Pancreas (tissue), 10 donors: ENCODE measurements around the gene KCMF1. TPM values are rescaled to one million over a fixed set of nuclear protein-coding genes. Genes with fewer than 3 reads are reported as not detected.

Source experiments
- ATAC-seq, 4 donors: fragments of 200-7000 bp; cut with Tn5 transposase; one replicate each; pipeline versions ENCODE4 v1.8.0 to v1.9.1; 2020; ENCODE audit warnings: mild to moderate bottlenecking in 4 of 4, moderate library complexity in 4 of 4
- DNase-seq, 6 donors: peaks; one replicate each; pipeline ENCODE4 v3.0.0-alpha.2; 2020
- FAIRE-seq: peaks from 2 replicates; lab custom pipeline; 2012; peaks lifted over from hg19 to GRCh38; lab: Jason Lieb, UNC
- H3K27ac ChIP-seq, 4 donors: fragments of 200-600 bp; sonication (generic); 1 replicate in 3 of 4; 2 replicates in 1 of 4; pipeline versions ENCODE4 v1.5.0 to v1.8.0; 2020
- H3K27me3 ChIP-seq, 4 donors: fragments of 200-600 bp; one replicate each; pipeline ENCODE4 v1.8.0; 2021
- H3K36me3 ChIP-seq, 3 donors: fragments of 200-600 bp; sonication (generic) in 1 of 3; one replicate each; pipeline versions ENCODE4 v1.5.0 to v1.8.0; 2020 to 2021
- H3K4me1 ChIP-seq, 3 donors: fragments of 200-600 bp; one replicate each; pipeline ENCODE4 v1.8.0; 2021
- H3K4me3 ChIP-seq, 4 donors: fragments of 200-600 bp; sonication (generic) in 2 of 4; one replicate each; pipeline versions ENCODE4 v1.5.0 to v1.8.0; 2020 to 2021
- H3K9me3 ChIP-seq, 4 donors: fragments of 200-600 bp; one replicate each; pipeline ENCODE4 v1.8.0; 2021
- CTCF ChIP-seq, 4 donors: fragments of 200-600 bp; sonication (generic) in 3 of 4; IDR thresholded peaks; one replicate each; pipeline versions ENCODE4 v1.5.0 to v1.8.0; 2021; ENCODE audit warnings: antibody characterized with exemption in 4 of 4
- WGBS, 2 donors: extraction: QIAGEN DNeasy Blood & Tissue Kit; methylation state at CpG; one replicate each; pipeline ENCODE4 v1.1.7; 2013; 5-methylcytosine and 5-hydroxymethylcytosine counted together
- intact Hi-C, 3 donors: fragments of 100-400 bp; cut with DNase I; formaldehyde crosslinking; loops; one replicate each; pipeline versions ENCODE4 v1.11.1 to v1.14.2; 2022
- polyA plus RNA-seq, 2 donors: library from polyadenylated mRNA; stranded (reverse); fragments of 200-250 nt; gene quantifications; one replicate each; pipeline ENCODE4 v1.2.3, GENCODE V29; 2013
- total RNA-seq, 6 donors: library from RNA; stranded (reverse); fragmentation: NEBNext Ultra II Directional in 4 of 6; extraction: Animal tissue kit (Norgen Biotek cat#: 25700) in 4 of 6; gene quantifications; one replicate each; pipeline versions ENCODE4 v1.2.1 to v1.2.4, GENCODE V29; 2021 to 2023
- donor health status: healthy with polysubstance abuse.
- donor health status: DM: no; HTN: no; CAD: no; lungs with moderate emphysema.
- donor health status: DM: no; HTN: no; CAD: no.
- donor health status: control.
- donor health status: control.
- donor health status: Bipolar disorder and iron deficiency.
- donor health status: DM: yes; HTN: yes; CAD: no.
- donor health status: DM: no; HTN: no; CAD: no.
- donor health status: DM: no; HTN: no; CAD: no.
- donor health status: DM: yes; HTN: yes; CAD: no.

Gene KCMF1
- total and polyA plus RNA-seq, 8 donors = 9.9 to 102 (median 67.4) TPM

- 87 to 94% methylated on average over 3 of the region's 3 CpGs for WGBS, 2 donors
- no peak for DNase-seq
- Histone ChIP-seq H3K4me3 (no peak overlapping the region), H3K27ac (no peak overlapping the region), H3K4me1 (peaks cover 3 to 25% (median 12%) of the 10 kb centered on the region in 3 donors), H3K9me3 (no peaks in the 10 kb centered on the region), H3K36me3 (peaks cover 0 to 5% (median 0%) of the 10 kb centered on the region in 3 donors), H3K27me3 (no peaks in the 10 kb centered on the region)
- no peak for ATAC-seq
- intact Hi-C loops = loop anchor here in 1 of 3 donors (5.0 kb wide), 1 partner anchor 84 kb away; no protein-coding TSS in a partner anchor
- no peak for FAIRE-seq
- no peak for TF ChIP-seq CTCF (IDR thresholded peaks at IDR 0.05)
Observed at GRCh38 chr2:85011098-85011497, 40.1 kb downstream of the KCMF1 start.

- WGBS, 2 donors = 84 to 88% methylated on average over 3 of the region's 3 CpGs
- no peak overlapping the region for H3K27ac ChIP-seq
- intact Hi-C loops = loop anchor here in 1 of 3 donors (5.0 kb wide), 1 partner anchor 84 kb away; no protein-coding TSS in a partner anchor
- no peak for DNase-seq
- no peak overlapping the region for H3K4me3 ChIP-seq
- no peaks in the 10 kb centered on the region for H3K9me3 ChIP-seq
- peaks cover 0 to 5% (median 0%) of the 10 kb centered on the region in 3 donors for H3K36me3 ChIP-seq
- TF ChIP-seq CTCF (IDR thresholded peaks at IDR 0.05) = no peak
- FAIRE-seq = no peak
- no peak for ATAC-seq
- peaks cover 3 to 25% (median 12%) of the 10 kb centered on the region in 3 donors for H3K4me1 ChIP-seq
- no peaks in the 10 kb centered on the region for H3K27me3 ChIP-seq
Observed at GRCh38 chr2:85011747-85012146, 40.8 kb downstream of the KCMF1 start.

- Histone ChIP-seq H3K27ac (no peak overlapping the region), H3K36me3 (peaks cover 0 to 5% (median 0%) of the 10 kb centered on the region in 3 donors), H3K9me3 (no peaks in the 10 kb centered on the region), H3K27me3 (no peaks in the 10 kb centered on the region), H3K4me1 (peaks cover 3 to 25% (median 12%) of the 10 kb centered on the region in 3 donors), H3K4me3 (no peak overlapping the region)
- FAIRE-seq = no peak
- no peak for TF ChIP-seq CTCF (IDR thresholded peaks at IDR 0.05)
- no peak for DNase-seq
- intact Hi-C loops = loop anchor here in 1 of 3 donors (5.0 kb wide), 1 partner anchor 85 kb away; no protein-coding TSS in a partner anchor
- no peak for ATAC-seq
- 63 to 70% methylated on average over 4 of the region's 4 CpGs for WGBS, 2 donors
Observed at GRCh38 chr2:85012431-85012830, 41.5 kb downstream of the KCMF1 start.

- no peak for TF ChIP-seq CTCF (IDR thresholded peaks at IDR 0.05)
- peaks cover 0 to 1% (median 0%) of the 10 kb centered on the region in 3 donors for H3K36me3 ChIP-seq
- H3K9me3 ChIP-seq = no peaks in the 10 kb centered on the region
- no peaks in the 10 kb centered on the region for H3K27me3 ChIP-seq
- H3K4me1 ChIP-seq = peaks cover 3 to 25% (median 16%) of the 10 kb centered on the region in 3 donors
- H3K4me3 ChIP-seq = no peak overlapping the region
- FAIRE-seq (no peak), ATAC-seq (no peak), DNase-seq (no peak)
- 91 to 93% methylated on average over 1 of the region's 1 CpG for WGBS, 2 donors
- intact Hi-C loops = loop anchor here in 1 of 3 donors (5.0 kb wide), 1 partner anchor 86 kb away; no protein-coding TSS in a partner anchor
- no peak overlapping the region for H3K27ac ChIP-seq
Observed at GRCh38 chr2:85012855-85013254, 41.9 kb downstream of the KCMF1 start.

GRCh38 chr2:85015653-85016360 lies 44.8 kb downstream of the KCMF1 start:
- H3K27ac ChIP-seq = no peak overlapping the region
- WGBS, 2 donors = 61 to 65% methylated on average over 7 of the region's 7 CpGs
- FAIRE-seq = no peak

More at GRCh38 chr2:85015653-85016360, 44.8 kb downstream of the KCMF1 start:
- ATAC-seq = no peak
- no peak for TF ChIP-seq CTCF (IDR thresholded peaks at IDR 0.05)
- Histone ChIP-seq H3K9me3 (no peaks in the 10 kb centered on the region), H3K4me3 (no peak overlapping the region), H3K27me3 (no peaks in the 10 kb centered on the region), H3K4me1 (peaks cover 3 to 38% (median 28%) of the 10 kb centered on the region in 3 donors), H3K36me3 (no peaks in the 10 kb centered on the region)
- intact Hi-C loops = no loop called here
- no peak for DNase-seq
